NCI-H146 (cell line): ENCODE results near the gene CAPN9.

ENCODE experiments used
- DNase-seq: peaks from one replicate; lab custom pipeline; 2025; lab: John Stamatoyannopoulos, UW

CAPN9 gene

GRCh38 chr1:230772457-230773395 is 25.5 kb downstream of the CAPN9 start:
- DNase-seq = peak; percentile 61

- peak; percentile 48 for DNase-seq
These were observed 26.3 kb downstream of the CAPN9 start for GRCh38 chr1:230773396-230774033.

- DNase-seq = no peak
These were observed 31.9 kb downstream of the CAPN9 start for GRCh38 chr1:230778916-230779590.

GRCh38 chr1:230781131-230781530 is 33.9 kb downstream of the CAPN9 start:
- no peak for DNase-seq

- DNase-seq = peak; percentile 54
These were observed 34.4 kb downstream of the CAPN9 start for GRCh38 chr1:230781594-230781993.

GRCh38 chr1:230784163-230784562 is 37.0 kb downstream of the CAPN9 start:
- no peak for DNase-seq

GRCh38 chr1:230785636-230786384 is 38.6 kb downstream of the CAPN9 start:
- no peak for DNase-seq

GRCh38 chr1:230786385-230786753 is 39.2 kb downstream of the CAPN9 start:
- DNase-seq = no peak

- DNase-seq = no peak
These were observed 40.3 kb downstream of the CAPN9 start for GRCh38 chr1:230787471-230787870.

- DNase-seq = no peak
These were observed 41.5 kb downstream of the CAPN9 start for GRCh38 chr1:230788561-230789275.

GRCh38 chr1:230790026-230790425 is 42.8 kb downstream of the CAPN9 start:
- no peak for DNase-seq

- DNase-seq = no peak
These were observed 44.9 kb downstream of the CAPN9 start for GRCh38 chr1:230791986-230792564.

- no peak for DNase-seq
These were observed 45.7 kb downstream of the CAPN9 start for GRCh38 chr1:230792691-230793462.

- no peak for DNase-seq
These were observed 46.2 kb downstream of the CAPN9 start for GRCh38 chr1:230793463-230793745.

GRCh38 chr1:230794431-230794830 is 47.2 kb downstream of the CAPN9 start:
- no peak for DNase-seq

- no peak for DNase-seq
These were observed 47.9 kb downstream of the CAPN9 start for GRCh38 chr1:230794871-230795605.

GRCh38 chr1:230796626-230797025 is 49.4 kb downstream of the CAPN9 start:
- DNase-seq = no peak

- no peak for DNase-seq
These were observed 50.3 kb downstream of the CAPN9 start for GRCh38 chr1:230797376-230797920.

GRCh38 chr1:230797942-230798365 is 50.8 kb downstream of the CAPN9 start:
- DNase-seq = peak; percentile 67
